Measurements from ENCODE around the gene CACNA1A.
A peak's percentile ranks its signal among the peaks of the same experiment; 100 is the strongest.

DNA sequence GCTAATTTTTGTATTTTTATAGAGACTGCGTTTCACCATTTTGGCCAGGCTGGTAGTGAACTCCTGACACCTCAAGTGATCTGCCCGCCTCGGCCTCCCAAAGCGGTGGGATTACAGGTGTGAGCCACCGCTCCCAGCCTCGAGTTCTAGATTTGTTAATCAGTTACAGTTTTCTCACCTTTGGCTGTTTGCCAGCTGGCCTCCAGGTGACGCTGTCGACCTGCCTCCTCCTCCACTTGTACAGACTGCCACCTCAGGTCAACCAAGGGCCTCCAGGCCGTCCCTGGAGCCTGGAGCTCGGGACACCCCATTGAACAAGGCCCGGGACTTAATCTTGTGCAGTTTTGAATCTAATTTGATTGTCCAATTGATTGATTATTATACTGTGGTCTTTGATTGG, 310.6 kb downstream of the CACNA1A start:
- TF ChIP-seq CTCF (IDR thresholded peaks at IDR 0.05) (peak in 1 of 7 experiments; percentile 23), EP300 (IDR thresholded peaks at IDR 0.05) (no peak), POLR2A (IDR thresholded peaks at IDR 0.05) (no peak), POLR2AphosphoS5 (IDR thresholded peaks at IDR 0.05) (no peak)
